Activated CD4-positive, alpha-beta T cell treated with anti-CD3 and anti-CD28 coated beads, Interleukin-2, Interleukin-6, amounts not matched to agents 100 ng/mL and 50 ng/mL, durations not matched to agents 16 hours and 8 hours (primary cell): Measurements from ENCODE around the gene CDK9.
"Not testable (repeated sequence)": the region's sequence is repeated elsewhere in the genome, so short reads cannot be mapped to it uniquely, and the experiment has no call there.

Experiments
- DNase-seq: peaks from one replicate; pipeline ENCODE4 v3.0.0-alpha.2; 2020

CDK9 gene

DNA sequence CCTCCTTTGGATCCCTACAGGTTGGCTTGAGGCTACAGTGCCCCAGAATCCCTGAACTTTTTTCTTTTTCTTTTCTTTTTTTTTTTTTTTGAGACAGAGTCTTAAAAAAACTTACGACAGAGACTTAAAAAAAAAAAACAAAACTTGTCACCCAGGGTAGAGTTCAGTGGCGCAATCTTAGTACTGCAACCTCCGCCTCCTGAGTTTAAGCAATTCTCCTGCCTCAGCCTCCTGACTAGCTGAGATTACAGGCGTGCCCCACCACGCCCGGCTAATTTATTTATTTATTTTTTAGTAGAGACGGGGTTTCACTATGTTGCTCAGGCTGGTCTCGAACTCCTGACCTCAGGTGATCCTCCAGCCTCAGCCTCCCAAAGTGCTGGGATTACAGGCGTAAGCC is 4.9 kb upstream of the CDK9 start:
- DNase-seq, result not testable (repeated sequence)

GRCh38 chr9:127781806-127782205 is 4.0 kb upstream of the CDK9 start:
- DNase-seq, result peak; percentile 33

DNA sequence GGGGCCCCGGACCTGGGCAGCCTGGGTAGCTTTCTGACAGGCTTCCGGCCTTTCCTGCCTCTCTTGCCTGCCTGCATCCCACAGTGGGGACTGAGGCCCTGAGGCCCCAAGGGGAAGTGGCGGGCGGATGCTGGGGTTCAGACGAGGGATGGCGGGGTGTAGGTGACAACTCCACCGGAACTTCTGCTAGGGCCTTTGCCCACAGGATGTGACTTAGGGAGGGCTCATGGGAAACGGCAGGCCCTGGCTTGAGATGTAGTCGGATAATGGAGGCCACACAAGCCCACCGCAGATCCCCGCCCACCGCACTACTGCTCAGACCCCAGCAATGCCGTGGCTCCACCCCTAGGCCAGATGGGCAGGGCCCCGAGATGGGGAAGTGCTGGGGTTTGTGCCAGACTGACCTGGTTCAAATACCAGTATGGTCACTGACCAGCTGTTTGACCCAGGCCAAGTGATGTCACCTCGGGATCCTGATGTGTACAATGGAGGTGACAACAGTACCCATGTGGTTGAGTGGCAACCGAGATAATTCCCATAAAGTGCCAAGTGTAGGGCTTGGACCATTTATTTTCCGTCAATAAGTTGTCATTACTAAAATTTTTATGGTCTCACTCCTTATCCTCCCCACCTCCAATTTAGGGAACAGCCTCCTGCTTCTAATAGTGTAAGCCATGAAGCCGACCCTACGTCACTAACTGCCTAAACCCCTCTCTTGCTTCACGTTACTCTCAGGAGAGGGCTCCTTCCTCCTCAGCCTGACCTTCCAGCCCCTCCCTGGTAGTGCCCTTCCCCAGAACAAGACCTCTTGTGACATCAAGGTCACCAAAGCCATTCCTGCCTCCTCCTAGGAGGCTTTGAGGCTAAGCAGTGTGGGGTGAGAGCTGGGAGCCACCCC is 2.5 kb upstream of the CDK9 start:
- DNase-seq, result peak; percentile 92

DNA sequence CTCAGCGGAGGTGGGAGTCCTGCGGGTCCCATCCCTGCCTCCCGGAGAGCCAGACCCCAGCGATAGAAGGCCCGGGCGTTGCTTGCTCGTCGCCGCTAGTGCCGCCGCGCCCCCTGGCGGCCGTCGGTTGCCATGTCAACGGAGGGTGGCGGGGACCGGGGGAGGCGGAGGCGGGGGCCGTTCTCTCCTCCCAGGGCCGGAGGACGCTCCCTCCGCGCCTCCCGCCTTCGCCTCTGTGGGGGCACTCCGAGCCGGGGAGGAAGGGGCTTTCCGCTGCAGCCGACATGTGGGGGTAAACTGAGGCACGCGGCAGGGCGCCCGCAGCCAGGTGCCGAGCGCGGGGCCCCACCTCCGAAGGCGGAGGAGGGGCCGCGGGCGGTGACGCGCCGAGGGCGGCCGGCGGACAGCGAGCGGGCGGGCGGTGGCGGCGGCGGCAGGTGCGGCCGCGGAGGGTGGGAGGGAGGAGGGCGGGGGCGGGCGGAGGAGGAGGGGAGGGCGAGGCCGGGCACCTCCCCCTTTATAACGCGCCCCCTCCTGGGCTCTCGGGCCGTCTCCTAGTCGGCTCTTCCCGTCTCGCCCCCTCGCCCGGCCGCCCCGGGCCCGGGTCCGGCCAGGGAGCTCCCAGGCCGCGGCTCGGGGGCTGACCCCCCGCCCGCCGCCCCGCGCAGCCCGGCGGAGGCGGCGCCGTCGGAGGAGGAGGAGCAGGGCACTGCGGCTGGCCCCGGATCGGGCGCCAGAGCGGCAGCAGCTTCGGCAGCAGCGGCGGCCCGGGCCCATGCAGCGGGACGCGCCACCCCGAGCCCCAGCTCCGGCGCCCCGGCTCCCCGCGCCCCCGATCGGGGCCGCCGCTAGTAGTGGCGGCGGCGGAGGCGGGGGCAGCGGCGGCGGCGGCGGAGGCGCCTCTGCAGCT is 556 bp upstream of the CDK9 start:
- DNase-seq, result peak; percentile 93

- no peak for DNase-seq
Observed at GRCh38 chr9:127786773-127787104, 905 bp downstream of the CDK9 start.

DNA sequence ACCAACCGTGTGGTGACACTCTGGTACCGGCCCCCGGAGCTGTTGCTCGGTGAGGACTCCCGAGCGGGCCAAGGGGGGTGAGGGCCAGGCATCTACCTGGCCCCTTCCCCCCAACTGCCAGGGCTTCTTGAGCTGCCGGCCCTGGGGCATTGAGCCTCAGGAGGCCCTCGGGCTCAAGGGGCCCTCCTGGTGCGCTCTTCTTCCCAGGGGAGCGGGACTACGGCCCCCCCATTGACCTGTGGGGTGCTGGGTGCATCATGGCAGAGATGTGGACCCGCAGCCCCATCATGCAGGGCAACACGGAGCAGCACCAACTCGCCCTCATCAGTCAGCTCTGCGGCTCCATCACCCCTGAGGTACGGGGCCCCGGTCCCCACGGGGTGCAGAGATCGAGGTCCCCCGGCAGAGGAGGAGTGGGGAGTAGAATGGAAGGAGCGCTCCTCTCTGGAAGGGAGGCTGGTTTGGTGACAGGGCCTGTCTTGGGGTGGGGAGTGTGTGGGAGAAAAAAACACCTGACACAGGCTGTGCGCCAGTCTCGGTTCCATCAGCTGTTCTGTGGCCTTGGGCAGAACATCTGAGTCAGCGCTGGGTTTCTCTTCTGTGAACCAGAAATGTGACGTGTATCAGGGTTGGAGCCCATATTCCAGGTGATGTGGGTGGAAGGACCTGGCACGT is 2.6 kb downstream of the CDK9 start:
- DNase-seq, result peak; percentile 60

GRCh38 chr9:127789179-127789578 is 3.3 kb downstream of the CDK9 start:
- no peak for DNase-seq

- no peak for DNase-seq
Observed at GRCh38 chr9:127790094-127790855, 4.4 kb downstream of the CDK9 start.

DNA sequence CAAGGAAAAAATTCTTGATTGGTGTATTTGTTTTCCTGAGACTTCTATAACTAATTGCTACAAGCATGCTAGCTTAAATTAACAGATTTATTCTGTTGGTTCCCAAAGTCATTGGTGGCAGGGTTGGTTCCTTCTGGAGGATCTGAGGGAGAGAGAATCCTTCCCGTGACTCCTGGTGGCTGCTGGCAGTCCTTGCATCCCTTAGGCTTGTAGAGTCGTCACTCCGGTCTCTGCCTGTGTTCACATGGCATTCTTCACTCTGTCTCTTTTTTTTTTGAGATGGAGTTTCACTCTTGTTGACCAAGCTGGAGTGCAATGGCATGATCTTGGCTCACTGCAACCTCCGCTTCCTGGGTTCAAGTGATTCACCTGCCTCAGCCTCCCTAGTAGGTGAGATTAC is 5.3 kb downstream of the CDK9 start:
- no peak for DNase-seq

- DNase-seq, result no peak
Observed at GRCh38 chr9:127792417-127793031, 6.7 kb downstream of the CDK9 start.

- DNase-seq, result no peak
Observed at GRCh38 chr9:127793093-127793708, 7.4 kb downstream of the CDK9 start.

DNA sequence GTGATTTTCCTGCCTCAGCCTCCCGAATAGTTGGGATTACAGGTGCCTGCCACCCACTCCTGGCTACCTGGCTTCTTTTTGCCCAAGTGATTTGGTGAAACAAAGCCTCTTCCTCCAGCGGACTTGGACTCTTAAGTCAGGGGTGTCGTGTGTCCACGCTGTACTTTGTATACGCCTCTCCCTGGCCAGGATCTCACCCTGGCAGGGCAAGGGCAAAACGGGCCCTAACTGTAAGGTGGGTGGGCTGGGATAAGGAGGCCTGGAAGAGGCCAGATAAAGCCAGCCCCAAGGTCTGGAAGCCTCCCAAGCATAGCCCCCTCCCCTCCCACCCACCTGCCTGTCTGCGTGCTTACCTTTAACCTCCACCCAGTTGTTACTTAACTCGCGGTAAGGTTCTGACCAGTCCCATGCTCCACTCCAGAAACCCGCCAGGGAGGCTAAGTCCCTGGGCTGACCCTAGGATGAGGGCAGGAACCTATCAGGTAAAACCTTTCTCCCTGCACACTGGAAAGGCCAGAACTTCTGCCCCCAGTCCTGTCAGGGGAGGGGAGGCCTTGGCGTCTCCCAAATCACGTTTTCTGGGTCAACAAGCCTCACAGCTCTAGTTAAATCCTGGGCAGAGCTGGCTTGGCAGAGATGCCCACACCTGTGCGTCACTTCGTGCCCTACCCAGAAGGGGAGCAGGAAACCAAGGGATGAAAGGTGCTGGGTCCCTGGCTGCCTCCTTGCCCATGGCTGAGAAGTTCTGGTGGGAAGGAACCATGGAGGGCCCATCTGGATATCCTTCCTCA is 8.4 kb downstream of the CDK9 start:
- no peak for DNase-seq

- no peak for DNase-seq
Observed at GRCh38 chr9:127796225-127796813, 10.5 kb downstream of the CDK9 start.

DNA sequence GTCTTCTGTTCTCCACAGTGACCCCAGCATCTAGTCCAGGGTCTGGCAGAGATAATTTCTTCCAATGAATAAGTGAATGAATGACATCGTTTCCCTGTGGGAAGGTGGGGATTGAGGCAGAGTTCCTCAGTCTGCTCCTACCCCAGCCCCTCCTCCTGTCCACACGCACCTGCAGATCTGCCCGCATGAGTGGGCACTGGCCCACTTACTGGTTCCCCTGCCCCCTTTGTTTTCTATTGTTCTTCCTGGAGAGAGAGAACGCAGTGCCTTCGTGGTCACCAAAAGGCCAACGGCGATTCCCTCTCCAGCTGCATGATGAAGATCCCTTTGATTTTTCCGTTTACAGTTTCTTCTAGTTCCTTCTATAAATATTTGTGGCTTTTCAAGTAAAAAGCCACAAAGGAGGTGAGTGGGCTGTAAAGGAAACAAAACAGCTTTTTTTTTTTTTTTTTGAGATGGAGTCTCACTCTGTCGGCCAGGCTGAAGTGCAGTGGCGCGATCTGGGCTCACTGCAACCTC is 11.1 kb downstream of the CDK9 start:
- DNase-seq, result no peak

DNA sequence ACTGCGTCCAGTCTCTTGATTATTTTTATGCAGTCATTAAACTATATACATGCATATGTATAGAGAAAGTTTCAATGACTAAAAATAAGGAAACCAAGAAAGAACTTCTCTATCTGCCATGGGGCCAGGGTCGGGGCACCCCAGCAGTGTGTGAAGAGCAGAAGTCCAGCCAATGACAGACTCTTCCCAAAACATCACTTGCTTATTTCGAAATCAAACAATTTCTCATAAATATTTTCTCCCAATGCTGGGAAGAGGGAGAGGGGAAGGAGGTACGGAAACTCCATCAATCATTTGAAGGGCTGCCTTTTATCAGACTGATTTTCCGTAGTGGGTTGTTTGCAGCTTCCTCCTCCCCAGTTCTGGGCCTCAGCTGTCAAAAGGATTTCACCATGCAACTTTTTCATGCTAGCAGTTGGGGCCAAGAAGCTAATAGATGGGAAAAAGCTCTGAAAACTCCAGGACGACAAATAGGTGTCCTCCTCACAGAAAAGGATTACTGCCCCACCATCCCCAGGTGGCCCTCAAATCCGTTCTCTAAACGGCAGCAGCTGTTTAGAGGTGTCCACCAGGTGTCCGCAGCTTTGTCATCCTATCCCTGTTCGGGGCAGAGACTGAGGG is 16.2 kb downstream of the CDK9 start:
- no peak for DNase-seq

- DNase-seq, result peak; percentile 91
Observed at GRCh38 chr9:127802576-127803443, 17.0 kb downstream of the CDK9 start, which contains the start of gene FPGS. TSS of gene FPGS (plus strand) at chr9:127802882. CDS start at chr9:127802925, 43 bp downstream.

GRCh38 chr9:127803507-127804352 is 17.9 kb downstream of the CDK9 start:
- DNase-seq, result peak; percentile 33
